NOMO-1 treated with dmso at 0.1 percent for 144 hours (cell line): ENCODE results near the gene ODAD4.
"Not testable (repeated sequence)": the region's sequence is repeated elsewhere in the genome, so short reads cannot be mapped to it uniquely, and the experiment has no call there.

Experiments
- DNase-seq: peaks from one replicate; lab custom pipeline; 2025; ENCODE audit not compliant: unreplicated experiment; lab: John Stamatoyannopoulos, UW

ODAD4 gene

DNA sequence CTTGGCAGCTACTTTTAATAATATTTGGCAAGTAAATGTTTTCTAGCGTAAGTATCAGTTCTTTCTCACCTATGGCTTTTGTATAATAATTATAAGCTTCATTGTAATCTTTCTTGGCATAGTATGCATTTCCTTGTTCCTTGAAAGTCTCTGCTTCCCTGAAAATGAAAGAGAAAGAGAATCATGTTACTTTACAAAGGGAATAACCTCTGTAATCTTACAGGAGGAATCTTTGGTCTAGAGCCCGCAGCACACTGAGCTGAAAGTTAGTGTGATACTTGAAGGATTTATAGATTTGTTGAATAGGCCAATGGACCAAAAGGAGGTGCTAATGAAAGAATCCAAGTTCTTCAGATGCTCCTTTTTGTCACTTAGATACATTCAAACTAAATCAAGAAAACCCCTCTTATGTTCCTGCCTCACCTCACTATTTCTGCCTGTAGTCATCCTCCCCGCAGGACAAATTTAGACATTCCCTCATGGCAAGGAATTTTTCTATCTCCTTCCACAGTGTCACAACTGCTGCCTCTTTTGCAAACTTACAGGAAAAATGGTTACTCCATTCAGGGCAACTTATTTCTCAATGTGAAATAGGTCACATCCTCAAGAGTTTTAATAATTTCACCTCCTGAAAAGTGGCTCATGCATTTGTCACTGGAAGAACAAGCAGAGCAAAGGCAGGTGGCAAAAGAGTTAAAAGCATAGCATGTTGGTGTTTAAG is 70.2 kb downstream of the ODAD4 start:
- DNase-seq, result no peak

DNA sequence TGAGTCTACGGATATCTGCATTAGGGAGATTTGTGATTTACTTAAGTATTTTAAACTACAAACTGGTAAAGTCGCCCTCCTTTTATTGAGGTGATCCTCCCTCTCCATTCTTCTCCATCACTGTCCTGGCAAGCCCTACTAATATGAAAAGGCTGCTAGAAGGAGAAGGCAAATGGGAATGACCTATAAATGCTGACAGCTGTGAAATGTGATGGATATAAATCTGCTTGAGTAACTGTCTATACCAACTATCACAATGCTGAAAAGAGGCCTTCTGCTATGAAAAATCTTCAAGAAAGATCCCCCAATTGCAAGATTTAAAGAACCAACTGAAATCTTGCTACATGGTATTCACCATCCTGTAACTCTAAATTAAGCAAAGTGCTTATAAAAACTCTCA is 71.3 kb downstream of the ODAD4 start:
- DNase-seq, result no peak

DNA sequence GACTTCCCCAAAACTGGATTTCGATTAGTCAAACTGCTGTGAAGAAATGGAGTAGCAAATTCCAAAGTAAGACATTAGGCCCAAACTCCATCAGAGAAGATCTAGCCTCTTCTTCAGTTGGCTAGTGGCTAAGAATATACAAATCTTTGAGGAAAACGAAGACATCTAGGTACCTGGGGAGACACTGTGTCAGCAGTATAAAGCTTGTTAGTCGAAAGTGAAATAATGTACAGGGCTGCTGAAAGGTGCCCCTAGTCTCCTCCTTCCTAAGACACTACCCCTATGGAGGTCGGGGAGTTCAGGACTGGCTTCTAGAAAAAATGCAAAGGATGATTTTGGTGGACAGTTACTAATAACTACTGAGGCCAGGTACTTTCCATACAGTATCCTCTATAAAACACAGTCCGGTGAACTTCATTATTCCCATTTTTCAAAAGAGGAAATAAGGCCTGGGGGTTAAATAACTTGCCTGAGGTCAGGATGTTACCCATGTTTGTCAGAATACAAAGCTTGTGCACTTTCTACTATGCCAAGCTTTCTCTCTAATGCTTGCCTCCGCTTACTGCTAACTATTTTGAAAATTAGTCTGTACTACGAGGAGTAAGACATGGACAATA is 71.9 kb downstream of the ODAD4 start:
- no peak for DNase-seq

DNA sequence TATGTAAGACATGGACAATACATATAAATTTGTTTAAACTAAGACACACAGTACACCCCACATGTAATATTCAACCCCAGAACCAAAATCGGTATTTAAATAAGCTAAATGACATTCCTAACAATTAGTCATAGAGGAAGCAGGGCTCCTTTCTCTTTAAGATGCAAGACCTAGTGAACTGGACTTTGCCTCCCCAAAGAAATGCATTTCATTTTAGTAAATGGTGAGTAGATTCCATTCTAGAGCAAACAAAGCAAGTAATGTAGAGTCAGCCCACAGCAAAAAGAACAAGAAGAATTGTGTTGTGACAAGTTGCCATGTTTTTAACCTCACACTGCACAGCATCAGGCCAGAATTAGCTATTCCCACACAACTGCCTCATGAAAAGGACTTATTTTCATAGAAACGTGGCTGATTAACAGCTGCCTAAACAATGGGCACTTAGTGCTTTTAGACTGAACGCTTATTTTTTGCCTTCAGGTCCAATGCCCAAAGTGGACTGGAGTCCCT is 72.4 kb downstream of the ODAD4 start:
- DNase-seq, result no peak

DNA sequence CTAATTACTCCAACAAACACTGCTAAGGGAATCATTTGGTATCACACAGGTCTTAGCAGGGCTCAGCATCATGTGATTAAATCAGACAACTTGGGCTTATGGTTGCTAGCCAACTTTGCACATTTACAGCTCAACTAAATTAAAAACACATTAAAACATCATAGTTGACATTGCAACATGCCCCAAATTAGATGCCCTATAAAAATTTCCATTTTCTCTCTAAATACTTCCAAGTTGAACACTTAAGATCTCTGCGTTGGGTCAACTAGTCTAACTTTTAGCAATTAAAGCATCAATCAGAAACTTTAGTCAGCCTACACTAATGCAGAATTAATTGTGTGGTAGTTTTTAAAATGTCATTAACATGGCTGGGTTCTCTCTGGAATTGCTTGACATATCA is 74.7 kb downstream of the ODAD4 start:
- DNase-seq, result no peak

DNA sequence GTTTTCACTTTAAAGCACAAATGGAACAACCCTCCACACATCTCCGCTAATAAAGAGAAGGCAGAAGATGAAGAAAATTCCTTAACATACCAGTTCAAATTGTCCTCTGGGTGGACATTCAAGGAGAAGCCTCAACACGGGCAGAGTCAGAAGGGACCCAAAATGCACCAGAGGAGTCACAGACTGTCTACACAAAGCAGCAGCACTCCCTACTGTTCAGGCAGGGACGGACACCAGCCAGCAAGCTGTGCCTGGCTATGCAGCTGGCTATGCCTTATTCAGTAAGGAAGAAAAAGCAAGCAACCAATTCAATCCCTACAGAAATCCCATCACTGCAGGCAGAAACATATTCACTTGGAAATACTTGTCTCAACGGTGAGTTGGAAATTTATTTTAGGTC is 78.8 kb downstream of the ODAD4 start:
- no peak for DNase-seq

DNA sequence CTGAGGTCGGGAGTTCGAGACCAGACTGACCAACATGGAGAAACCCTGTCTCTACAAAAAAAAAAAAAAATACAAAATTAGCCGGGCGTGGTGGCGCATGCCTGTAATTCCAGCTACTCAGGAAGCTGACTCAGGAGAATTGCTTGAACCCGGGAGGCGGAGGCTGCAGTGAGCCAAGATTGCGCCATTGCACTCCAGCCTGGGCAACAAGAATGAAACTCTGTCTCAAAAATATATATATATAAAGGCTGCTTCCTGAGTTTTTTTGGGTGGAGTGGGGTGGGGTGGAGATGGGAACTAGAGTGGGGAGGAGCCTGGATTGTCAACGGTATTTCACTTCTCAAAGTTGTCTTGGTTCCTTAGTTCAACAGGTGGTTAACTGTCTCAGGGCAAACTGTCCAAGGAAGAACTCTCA is 79.9 kb downstream of the ODAD4 start:
- peak; percentile 65 for DNase-seq

DNA sequence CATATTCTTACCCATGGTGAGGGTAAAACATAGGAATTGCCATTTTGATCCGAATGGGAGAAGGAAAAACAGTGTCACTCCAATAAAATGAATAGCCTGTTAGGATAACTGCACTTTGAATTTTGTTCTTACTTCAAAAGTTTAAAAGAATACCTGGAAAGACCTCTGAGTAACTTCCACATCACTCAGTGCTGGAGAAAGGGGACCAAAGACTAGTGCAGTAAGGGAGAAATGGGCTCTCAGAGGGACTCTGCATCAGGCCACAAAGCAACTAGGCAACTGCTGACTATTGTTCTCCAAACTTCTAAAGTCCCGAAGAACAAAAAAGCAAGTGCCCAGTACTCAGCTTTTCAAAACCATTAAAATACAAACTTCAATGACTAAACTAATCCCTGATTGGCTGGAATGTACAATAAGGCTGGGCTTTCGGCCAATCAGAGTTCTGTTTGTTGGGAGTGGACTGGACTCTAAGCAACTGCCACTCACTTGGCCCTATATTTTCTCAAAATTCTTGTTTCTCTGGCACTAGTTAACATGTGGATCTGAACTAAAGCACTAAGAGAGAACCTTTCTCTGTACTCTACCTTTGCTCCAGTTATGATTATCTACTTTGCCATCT is 80.6 kb downstream of the ODAD4 start:
- DNase-seq, result no peak

DNA sequence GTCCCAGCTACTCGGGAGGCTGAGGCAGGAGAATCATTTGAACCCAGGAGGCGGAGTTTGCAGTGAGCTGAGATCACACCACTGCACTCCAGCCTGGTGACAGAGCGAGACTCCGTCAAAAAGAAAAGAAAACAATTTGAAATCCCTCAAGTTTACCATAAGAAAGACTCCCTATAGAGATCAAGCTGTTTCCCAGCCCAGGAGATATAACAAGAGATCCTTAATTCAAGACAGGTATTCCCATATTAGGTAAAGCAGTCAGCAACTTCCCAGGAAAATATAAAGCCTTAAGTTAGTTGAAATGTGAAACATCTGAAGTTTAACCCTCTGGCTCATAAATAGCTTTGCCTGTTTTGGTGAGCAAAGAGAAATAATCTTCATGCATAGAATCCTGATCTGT is 81.9 kb downstream of the ODAD4 start:
- DNase-seq, result not testable (repeated sequence)

DNA sequence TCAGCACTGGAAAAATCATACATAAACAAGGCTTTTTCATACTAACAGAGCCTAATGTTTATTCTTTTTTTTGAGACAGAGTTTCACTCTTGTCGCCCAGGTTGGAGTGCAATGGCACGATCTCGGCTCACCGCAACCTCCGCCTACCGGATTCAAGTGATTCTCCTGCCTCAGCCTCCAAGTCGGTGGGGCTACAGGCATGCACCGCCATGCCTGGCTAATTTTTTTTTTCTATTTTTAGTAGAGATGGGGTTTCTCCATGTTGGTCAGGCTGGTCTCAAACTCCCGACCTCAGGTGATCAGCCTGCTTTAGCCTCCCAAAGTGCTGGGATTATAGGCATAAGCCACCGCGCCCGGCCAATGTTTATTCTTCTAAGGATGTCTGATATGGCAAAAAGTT is 83.3 kb downstream of the ODAD4 start:
- not testable (repeated sequence) for DNase-seq
